Measurements from ENCODE around the gene TCF12. TPM values are rescaled to one million over a fixed set of nuclear protein-coding genes. Genes with fewer than 3 reads are reported as not detected.
A peak's percentile ranks its signal among the peaks of the same experiment; 100 is the strongest.

Gene TCF12
- total RNA-seq, 1 donor from 2014 or later = 164 TPM

DNA sequence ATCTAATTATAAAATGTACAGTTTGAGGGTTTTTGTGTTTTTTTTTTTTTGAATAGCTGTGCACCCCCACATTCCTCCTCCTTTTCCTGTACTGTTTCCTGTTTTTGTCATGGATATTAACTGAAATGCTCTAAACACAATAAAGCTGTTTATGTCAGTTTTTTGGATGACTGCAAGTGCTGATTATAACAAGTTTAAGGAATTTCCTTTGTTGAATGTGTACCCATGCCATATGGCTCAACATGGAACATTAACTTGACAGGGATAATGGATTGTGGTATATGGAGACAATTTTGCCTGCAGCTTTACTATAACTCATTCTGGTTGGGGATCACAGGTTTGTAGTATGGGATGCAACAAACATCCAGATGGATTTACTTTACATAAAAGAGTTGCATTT is 216.4 kb downstream of the TCF12 start:
- Mint-ChIP-seq H3K27ac (ENCODE audit: unreplicated experiment) (no peak overlapping the region), H3K27me3 (ENCODE audit: unreplicated experiment) (no peaks in the 10 kb centered on the region), H3K4me1 (ENCODE audit: unreplicated experiment) (peaks cover 34% of the 10 kb centered on the region), H3K36me3 (ENCODE audit: unreplicated experiment) (no peaks in the 10 kb centered on the region), H3K9me3 (ENCODE audit: unreplicated experiment) (no peaks in the 10 kb centered on the region), H3K4me3 (ENCODE audit: unreplicated experiment) (no peak overlapping the region)
- TF ChIP-seq, protein P1, sequence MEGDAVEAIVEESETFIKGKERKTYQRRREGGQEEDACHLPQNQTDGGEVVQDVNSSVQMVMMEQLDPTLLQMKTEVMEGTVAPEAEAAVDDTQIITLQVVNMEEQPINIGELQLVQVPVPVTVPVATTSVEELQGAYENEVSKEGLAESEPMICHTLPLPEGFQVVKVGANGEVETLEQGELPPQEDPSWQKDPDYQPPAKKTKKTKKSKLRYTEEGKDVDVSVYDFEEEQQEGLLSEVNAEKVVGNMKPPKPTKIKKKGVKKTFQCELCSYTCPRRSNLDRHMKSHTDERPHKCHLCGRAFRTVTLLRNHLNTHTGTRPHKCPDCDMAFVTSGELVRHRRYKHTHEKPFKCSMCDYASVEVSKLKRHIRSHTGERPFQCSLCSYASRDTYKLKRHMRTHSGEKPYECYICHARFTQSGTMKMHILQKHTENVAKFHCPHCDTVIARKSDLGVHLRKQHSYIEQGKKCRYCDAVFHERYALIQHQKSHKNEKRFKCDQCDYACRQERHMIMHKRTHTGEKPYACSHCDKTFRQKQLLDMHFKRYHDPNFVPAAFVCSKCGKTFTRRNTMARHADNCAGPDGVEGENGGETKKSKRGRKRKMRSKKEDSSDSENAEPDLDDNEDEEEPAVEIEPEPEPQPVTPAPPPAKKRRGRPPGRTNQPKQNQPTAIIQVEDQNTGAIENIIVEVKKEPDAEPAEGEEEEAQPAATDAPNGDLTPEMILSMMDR (IDR thresholded peaks at IDR 0.05) = no peak
- DNase-seq (ENCODE audit: extremely low spot score, unreplicated experiment) = no peak

DNA sequence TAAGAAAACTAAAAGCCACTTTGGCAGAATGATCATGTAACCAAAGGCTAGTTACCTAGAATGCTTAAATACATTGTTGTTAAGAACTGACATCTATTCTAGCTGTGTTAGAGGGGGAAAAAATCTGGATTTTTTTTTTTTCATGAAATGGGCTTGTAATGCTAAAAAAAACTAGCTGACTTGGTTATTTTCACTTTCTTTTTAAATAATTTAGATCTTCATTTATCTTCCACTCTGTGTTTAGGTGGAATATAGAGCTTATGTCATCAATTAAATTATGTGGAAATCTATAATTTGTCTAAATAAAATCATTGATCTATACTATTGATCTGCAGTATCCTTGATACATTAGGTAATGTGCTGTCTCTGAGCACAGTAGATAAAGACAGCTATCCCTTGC is 217.4 kb downstream of the TCF12 start:
- no peaks in the 10 kb centered on the region for H3K9me3 Mint-ChIP-seq (ENCODE audit: unreplicated experiment)
- peak overlapping the region; percentile 41 for H3K27ac Mint-ChIP-seq (ENCODE audit: unreplicated experiment)
- TF ChIP-seq, protein P1 (IDR thresholded peaks at IDR 0.05) = no peak
- no peaks in the 10 kb centered on the region for H3K27me3 Mint-ChIP-seq (ENCODE audit: unreplicated experiment)
- H3K36me3 Mint-ChIP-seq (ENCODE audit: unreplicated experiment) = no peaks in the 10 kb centered on the region
- H3K4me3 Mint-ChIP-seq (ENCODE audit: unreplicated experiment) = no peak overlapping the region
- peaks cover 31% of the 10 kb centered on the region for H3K4me1 Mint-ChIP-seq (ENCODE audit: unreplicated experiment)
- DNase-seq (ENCODE audit: extremely low spot score, unreplicated experiment) = no peak

DNA sequence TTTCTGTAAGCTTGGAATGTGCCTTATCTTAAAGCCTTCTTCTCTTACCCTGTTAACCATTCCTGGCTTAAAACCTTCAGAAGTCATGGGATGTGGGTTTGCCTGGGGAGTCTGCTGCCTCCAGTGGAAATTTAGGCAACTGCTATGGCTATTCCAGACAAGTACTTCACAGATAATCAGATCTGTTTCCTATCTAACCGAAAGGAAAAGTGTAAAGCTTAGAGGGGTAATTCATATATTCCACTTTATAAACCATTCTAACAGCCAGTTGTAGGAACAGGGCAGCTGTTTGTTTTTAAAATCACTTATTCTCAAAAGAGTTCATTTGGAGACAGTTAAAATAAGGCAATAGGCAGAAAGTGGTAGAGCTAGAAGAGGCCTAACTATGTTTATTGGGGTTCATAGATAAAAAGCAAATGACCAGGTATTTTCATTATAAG is 219.9 kb downstream of the TCF12 start:
- H3K27ac Mint-ChIP-seq (ENCODE audit: unreplicated experiment) = no peak overlapping the region
- no peaks in the 10 kb centered on the region for H3K27me3 Mint-ChIP-seq (ENCODE audit: unreplicated experiment)
- H3K9me3 Mint-ChIP-seq (ENCODE audit: unreplicated experiment) = no peaks in the 10 kb centered on the region

DNA sequence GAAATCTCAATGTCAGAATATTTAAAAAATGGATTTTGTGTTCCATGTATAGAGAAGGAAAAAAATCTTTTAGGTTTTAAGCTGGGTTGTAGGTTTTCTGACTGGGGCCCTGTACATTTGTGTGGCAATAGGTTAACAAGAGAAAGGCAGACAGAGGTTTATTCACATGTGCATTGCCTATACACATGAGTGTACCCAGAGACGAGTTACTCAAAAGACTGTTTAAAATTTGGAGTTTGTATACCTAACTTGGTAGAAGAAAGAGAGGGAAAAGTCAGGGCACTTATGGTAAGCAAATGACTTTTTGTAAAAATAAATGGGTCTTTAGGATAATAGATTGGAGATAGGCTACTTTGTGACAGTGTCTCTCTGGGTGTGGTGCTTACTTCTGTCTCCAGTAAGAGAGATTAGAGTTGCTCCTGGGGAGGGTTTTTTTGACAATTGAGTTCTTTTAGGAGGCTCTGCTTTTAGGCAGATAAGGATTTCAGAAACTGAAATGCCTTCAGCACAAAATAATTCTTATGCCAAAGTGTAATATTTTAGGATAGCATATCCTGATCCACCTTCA is 225.2 kb downstream of the TCF12 start:
- Mint-ChIP-seq H3K9me3 (ENCODE audit: unreplicated experiment) (no peaks in the 10 kb centered on the region), H3K36me3 (ENCODE audit: unreplicated experiment) (no peaks in the 10 kb centered on the region), H3K4me3 (ENCODE audit: unreplicated experiment) (no peak overlapping the region), H3K27me3 (ENCODE audit: unreplicated experiment) (no peaks in the 10 kb centered on the region), H3K4me1 (ENCODE audit: unreplicated experiment) (peaks cover 30% of the 10 kb centered on the region), H3K27ac (ENCODE audit: unreplicated experiment) (peak overlapping the region; percentile 42)
- no peak for DNase-seq (ENCODE audit: extremely low spot score, unreplicated experiment)
- TF ChIP-seq, protein P1 (IDR thresholded peaks at IDR 0.05) = no peak

More for the DNA sequence above, 219.9 kb downstream of the TCF12 start:
- Mint-ChIP-seq H3K36me3 (ENCODE audit: unreplicated experiment) (no peaks in the 10 kb centered on the region), H3K4me3 (ENCODE audit: unreplicated experiment) (no peak overlapping the region), H3K4me1 (ENCODE audit: unreplicated experiment) (peaks cover 30% of the 10 kb centered on the region)
- TF ChIP-seq, protein P1 (IDR thresholded peaks at IDR 0.05) = peak; percentile 79
- DNase-seq (ENCODE audit: extremely low spot score, unreplicated experiment) = no peak

DNA sequence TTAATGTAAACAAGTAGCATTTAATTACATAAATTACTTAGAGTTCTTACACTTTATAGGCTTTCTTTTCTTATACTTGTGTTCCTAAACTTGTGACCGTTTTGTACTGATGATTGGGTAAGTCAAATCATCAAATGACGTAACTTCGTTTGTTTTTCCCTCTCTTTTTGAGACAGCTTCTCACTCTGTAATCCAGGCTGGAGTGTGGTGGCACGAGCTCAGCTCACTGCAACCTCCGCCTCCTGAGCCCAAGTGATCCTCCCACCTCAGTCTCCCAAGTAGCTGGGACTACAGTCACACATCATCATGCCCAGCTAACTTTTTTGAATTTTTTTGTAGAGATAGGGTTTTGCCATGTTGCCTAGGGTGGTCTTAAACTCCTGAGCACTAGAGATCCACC is 226.0 kb downstream of the TCF12 start:
- Mint-ChIP-seq H3K27ac (ENCODE audit: unreplicated experiment) (no peak overlapping the region), H3K4me1 (ENCODE audit: unreplicated experiment) (peaks cover 39% of the 10 kb centered on the region), H3K4me3 (ENCODE audit: unreplicated experiment) (no peak overlapping the region), H3K9me3 (ENCODE audit: unreplicated experiment) (no peaks in the 10 kb centered on the region), H3K36me3 (ENCODE audit: unreplicated experiment) (no peaks in the 10 kb centered on the region), H3K27me3 (ENCODE audit: unreplicated experiment) (no peaks in the 10 kb centered on the region)
- DNase-seq (ENCODE audit: extremely low spot score, unreplicated experiment) = no peak
- TF ChIP-seq, protein P1 (IDR thresholded peaks at IDR 0.05) = no peak

Measured in osteocyte (in vitro differentiated cells).